ENCODE results near the gene ZNF215.

DNA sequence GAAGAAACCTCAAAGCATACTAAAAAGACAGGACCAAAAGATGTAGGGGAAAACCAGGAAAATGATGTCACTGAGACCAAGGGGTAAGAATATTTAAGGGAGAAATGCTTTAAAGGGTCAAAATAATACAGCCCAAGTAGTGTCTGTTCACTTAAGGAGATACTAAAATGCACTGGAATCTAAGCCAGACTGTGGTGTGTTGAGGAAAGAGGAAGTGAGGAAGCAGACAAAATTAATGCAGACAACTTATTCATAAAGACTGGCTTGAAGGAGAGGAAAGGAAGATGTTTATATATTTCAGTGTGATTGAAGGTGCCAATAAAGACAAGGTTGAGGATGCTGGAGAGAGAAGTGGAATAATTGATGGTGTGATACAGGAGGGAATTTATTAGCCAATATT is 15.7 kb downstream of the ZNF215 start:
- no peak for TF ChIP-seq CTCF (IDR thresholded peaks at IDR 0.05)
- TF ChIP-seq POLR2A (IDR thresholded peaks at IDR 0.05) = no peak
